Measurements from ENCODE around the gene DOCK1.

Gene DOCK1

GRCh38 chr10:127470911-127471310 lies 565.7 kb downstream of the DOCK1 start:
- DNase-seq (ENCODE audit: insufficient read length, low spot score), result no peak
- no peak for FAIRE-seq

- no peak for FAIRE-seq
- DNase-seq (ENCODE audit: insufficient read length, low spot score), result no peak
Measured at GRCh38 chr10:127472976-127473375, 567.7 kb downstream of the DOCK1 start.

- FAIRE-seq, result no peak
- no peak for DNase-seq (ENCODE audit: insufficient read length, low spot score)
Measured at GRCh38 chr10:127474501-127474900, 569.3 kb downstream of the DOCK1 start.

- FAIRE-seq, result no peak
Measured at GRCh38 chr10:127485153-127485857, 580.1 kb downstream of the DOCK1 start.

GRCh38 chr10:127486355-127486754 lies 581.1 kb downstream of the DOCK1 start:
- FAIRE-seq (no peak), DNase-seq (ENCODE audit: insufficient read length, low spot score) (no peak)

More at GRCh38 chr10:127485153-127485857, 580.1 kb downstream of the DOCK1 start:
- no peak for DNase-seq (ENCODE audit: insufficient read length, low spot score)

GRCh38 chr10:127492607-127493250 lies 587.5 kb downstream of the DOCK1 start:
- FAIRE-seq (no peak), DNase-seq (ENCODE audit: insufficient read length, low spot score) (no peak)

- FAIRE-seq (no peak), DNase-seq (ENCODE audit: insufficient read length, low spot score) (no peak)
Measured at GRCh38 chr10:127496035-127496434, 590.8 kb downstream of the DOCK1 start.

- FAIRE-seq (no peak), DNase-seq (ENCODE audit: insufficient read length, low spot score) (no peak)
Measured at GRCh38 chr10:127497685-127498084, 592.5 kb downstream of the DOCK1 start.

- no peak for FAIRE-seq
- DNase-seq (ENCODE audit: insufficient read length, low spot score), result no peak
Measured at GRCh38 chr10:127498087-127498486, 592.9 kb downstream of the DOCK1 start.

- FAIRE-seq (no peak), DNase-seq (ENCODE audit: insufficient read length, low spot score) (no peak)
Measured at GRCh38 chr10:127500127-127500526, 594.9 kb downstream of the DOCK1 start.
